ENCODE results near the gene CNPY1. TPM values are rescaled to one million over a fixed set of nuclear protein-coding genes. Genes with fewer than 3 reads are reported as not detected.
"Not testable (repeated sequence)": the region's sequence is repeated elsewhere in the genome, so short reads cannot be mapped to it uniquely, and the experiment has no call there.

Gene CNPY1
- total RNA-seq, 1 experiment from 2014 or later = not detected

GRCh38 chr7:155521007-155521742 lies 25.2 kb downstream of the CNPY1 start:
- Histone ChIP-seq H3K4me2 (no peak overlapping the region), H3K27me3 (ENCODE audit: insufficient read depth, low read depth) (peaks cover 97% of the 10 kb centered on the region), H4K20me1 (ENCODE audit: insufficient read depth) (no peaks in the 10 kb centered on the region; the same call in 1 of the 2 replicates), H3K27ac (no peak overlapping the region), H3F3A (ENCODE audit: insufficient read depth, low read depth) (no peaks in the 10 kb centered on the region), H3K36me3 (ENCODE audit: low read depth) (no peaks in the 10 kb centered on the region), H3K9me2 (ENCODE audit: insufficient read depth) (no peaks in the 10 kb centered on the region), H3K4me1 (replicated peaks; ENCODE audit: insufficient read depth) (no peaks in the 10 kb centered on the region), H3K9me3 (ENCODE audit: insufficient read depth, low read depth) (no peaks in the 10 kb centered on the region), H3K79me2 (ENCODE audit: low read depth) (no peaks in the 10 kb centered on the region), H3K4me3 (no peak overlapping the region), H2AFZ (no peak overlapping the region)
- TF ChIP-seq CTCF (conservative IDR thresholded peaks at IDR 0.05) = no peak
- no peak for TF ChIP-seq EZH2 (IDR thresholded peaks at IDR 0.05; ENCODE audit: low read depth)
- no TSS peak for BruUV-seq (replicated peaks)
- CTCF ChIA-PET = no interaction called here
- POLR2A ChIA-PET (ENCODE audit: unreplicated experiment) = no interaction called here
- DNase-seq = no peak
- intact Hi-C loops (cut with micrococcal nuclease; ENCODE audit: unreplicated experiment) = no loop called here

- no TSS peak for BruUV-seq (replicated peaks)
Observed at GRCh38 chr7:155520114-155520513, 26.2 kb downstream of the CNPY1 start.

GRCh38 chr7:155519358-155519757 lies 27.0 kb downstream of the CNPY1 start:
- H3K9me3 ChIP-seq (ENCODE audit: insufficient read depth, low read depth); H2AFZ ChIP-seq; H3K79me2 ChIP-seq (ENCODE audit: low read depth); CTCF ChIA-PET; H3K4me1 ChIP-seq (replicated peaks; ENCODE audit: insufficient read depth); H3K27ac ChIP-seq; H4K20me1 ChIP-seq (ENCODE audit: insufficient read depth); intact Hi-C loops (cut with micrococcal nuclease; ENCODE audit: unreplicated experiment); POLR2A ChIA-PET (ENCODE audit: unreplicated experiment); H3K9me2 ChIP-seq (ENCODE audit: insufficient read depth); H3K36me3 ChIP-seq (ENCODE audit: low read depth); DNase-seq; H3F3A ChIP-seq (ENCODE audit: insufficient read depth, low read depth); H3K4me3 ChIP-seq; BruUV-seq (replicated peaks); H3K4me2 ChIP-seq: not testable (repeated sequence)
- peaks cover 98% of the 10 kb centered on the region for H3K27me3 ChIP-seq (ENCODE audit: insufficient read depth, low read depth)

More at GRCh38 chr7:155520114-155520513, 26.2 kb downstream of the CNPY1 start:
- H3F3A ChIP-seq (ENCODE audit: insufficient read depth, low read depth) = no peaks in the 10 kb centered on the region
- no peaks in the 10 kb centered on the region for H3K9me3 ChIP-seq (ENCODE audit: insufficient read depth, low read depth)
- POLR2A ChIA-PET (ENCODE audit: unreplicated experiment) = no interaction called here
- H3K4me3 ChIP-seq = no peak overlapping the region
- no peaks in the 10 kb centered on the region for H3K9me2 ChIP-seq (ENCODE audit: insufficient read depth)
- no peak for DNase-seq
- TF ChIP-seq CTCF (conservative IDR thresholded peaks at IDR 0.05) = no peak
- TF ChIP-seq EZH2 (IDR thresholded peaks at IDR 0.05; ENCODE audit: low read depth) = no peak
- peaks cover 97% of the 10 kb centered on the region for H3K27me3 ChIP-seq (ENCODE audit: insufficient read depth, low read depth)
- H4K20me1 ChIP-seq (ENCODE audit: insufficient read depth) = no peaks in the 10 kb centered on the region; the same call in 1 of the 2 replicates
- H3K27ac ChIP-seq = no peak overlapping the region
- H3K4me1 ChIP-seq (replicated peaks; ENCODE audit: insufficient read depth) = no peaks in the 10 kb centered on the region
- H3K79me2 ChIP-seq (ENCODE audit: low read depth) = no peaks in the 10 kb centered on the region
- H2AFZ ChIP-seq = no peak overlapping the region
- H3K36me3 ChIP-seq (ENCODE audit: low read depth) = no peaks in the 10 kb centered on the region
- intact Hi-C loops (cut with micrococcal nuclease; ENCODE audit: unreplicated experiment) = no loop called here
- CTCF ChIA-PET = no interaction called here
- H3K4me2 ChIP-seq = no peak overlapping the region

GRCh38 chr7:155518633-155519032 lies 27.7 kb downstream of the CNPY1 start:
- H3K36me3 ChIP-seq (ENCODE audit: low read depth) = no peaks in the 10 kb centered on the region
- intact Hi-C loops (cut with micrococcal nuclease; ENCODE audit: unreplicated experiment) = no loop called here
- DNase-seq = no peak
- H4K20me1 ChIP-seq (ENCODE audit: insufficient read depth) = no peaks in the 10 kb centered on the region; the same call in 1 of the 2 replicates
- H3K4me1 ChIP-seq (replicated peaks; ENCODE audit: insufficient read depth) = no peaks in the 10 kb centered on the region
- no peak overlapping the region for H2AFZ ChIP-seq
- no peaks in the 10 kb centered on the region for H3F3A ChIP-seq (ENCODE audit: insufficient read depth, low read depth)
- no peak overlapping the region for H3K4me2 ChIP-seq
- no peaks in the 10 kb centered on the region for H3K9me3 ChIP-seq (ENCODE audit: insufficient read depth, low read depth)
- H3K4me3 ChIP-seq = no peak overlapping the region
- H3K9me2 ChIP-seq (ENCODE audit: insufficient read depth) = no peaks in the 10 kb centered on the region
- no peak; the same call in 1 of the 2 replicates for TF ChIP-seq EZH2 (IDR thresholded peaks at IDR 0.05; ENCODE audit: low read depth)
- TF ChIP-seq CTCF (conservative IDR thresholded peaks at IDR 0.05) = no peak
- BruUV-seq (replicated peaks) = no TSS peak
- H3K27me3 ChIP-seq (ENCODE audit: insufficient read depth, low read depth) = peaks cover 98% of the 10 kb centered on the region
- H3K79me2 ChIP-seq (ENCODE audit: low read depth) = no peaks in the 10 kb centered on the region
- POLR2A ChIA-PET (ENCODE audit: unreplicated experiment) = no interaction called here
- no peak overlapping the region for H3K27ac ChIP-seq
- CTCF ChIA-PET = no interaction called here
